Measurements from ENCODE around the gene RGS6.

The RGS6 gene

DNA sequence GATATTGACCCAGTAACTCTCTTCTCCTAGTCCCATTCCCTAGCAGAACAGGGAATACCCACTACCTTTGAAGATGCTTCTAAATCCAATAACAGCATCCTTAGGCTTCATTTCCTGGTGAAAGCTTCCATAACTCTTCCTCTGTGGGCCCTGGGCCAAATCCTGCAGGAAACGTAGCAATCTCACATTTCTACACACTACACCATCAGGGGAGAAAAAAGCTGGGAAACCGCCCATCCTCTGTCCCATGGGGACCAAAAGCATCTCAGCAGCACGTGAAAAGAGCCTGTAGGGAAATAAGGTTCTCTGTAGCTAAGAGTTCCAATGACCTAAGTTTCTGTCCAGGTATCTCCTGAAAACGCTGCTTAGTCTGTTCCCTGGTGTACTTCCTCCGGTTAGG is 621.4 kb downstream of the RGS6 start:
- TF ChIP-seq Cebpa-rat (IDR thresholded peaks at IDR 0.05): no peak
- H3K9me3 ChIP-seq: no peaks in the 10 kb centered on the region
- no peaks in the 10 kb centered on the region for H4K20me1 ChIP-seq
- H3K4me1 ChIP-seq: peaks cover 16% of the 10 kb centered on the region
- H3K27ac ChIP-seq: no peak overlapping the region
- H3K9ac ChIP-seq: no peak overlapping the region
- H3K4me2 ChIP-seq: peak overlapping the region; percentile 19; the same call in 1 of the 2 replicates
- H3K4me3 ChIP-seq: no peak overlapping the region
- no peaks in the 10 kb centered on the region for H3K36me3 ChIP-seq
- no peaks in the 10 kb centered on the region for H3K27me3 ChIP-seq

DNA sequence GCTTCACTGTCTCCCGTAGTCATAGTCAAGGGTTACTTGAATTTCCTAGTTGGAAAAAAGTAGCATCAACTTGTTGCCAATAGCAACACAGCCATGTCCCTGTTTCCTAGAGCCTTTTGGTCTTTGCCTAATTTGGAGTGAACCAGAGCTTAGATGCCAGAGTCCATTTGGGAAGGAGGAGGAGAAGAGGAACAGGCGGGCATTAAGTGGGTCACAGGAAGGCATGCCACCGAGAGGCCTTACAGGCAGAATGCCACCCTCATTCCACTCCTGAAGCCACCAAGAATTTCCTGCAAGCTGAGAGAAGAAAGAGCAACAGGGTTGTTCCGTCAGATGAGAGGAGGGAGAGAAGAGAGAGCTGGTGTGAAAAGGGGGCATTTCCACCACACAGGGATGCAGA is 622.2 kb downstream of the RGS6 start:
- TF ChIP-seq Cebpa-rat (IDR thresholded peaks at IDR 0.05): no peak
- no peak overlapping the region for H3K4me3 ChIP-seq

DNA sequence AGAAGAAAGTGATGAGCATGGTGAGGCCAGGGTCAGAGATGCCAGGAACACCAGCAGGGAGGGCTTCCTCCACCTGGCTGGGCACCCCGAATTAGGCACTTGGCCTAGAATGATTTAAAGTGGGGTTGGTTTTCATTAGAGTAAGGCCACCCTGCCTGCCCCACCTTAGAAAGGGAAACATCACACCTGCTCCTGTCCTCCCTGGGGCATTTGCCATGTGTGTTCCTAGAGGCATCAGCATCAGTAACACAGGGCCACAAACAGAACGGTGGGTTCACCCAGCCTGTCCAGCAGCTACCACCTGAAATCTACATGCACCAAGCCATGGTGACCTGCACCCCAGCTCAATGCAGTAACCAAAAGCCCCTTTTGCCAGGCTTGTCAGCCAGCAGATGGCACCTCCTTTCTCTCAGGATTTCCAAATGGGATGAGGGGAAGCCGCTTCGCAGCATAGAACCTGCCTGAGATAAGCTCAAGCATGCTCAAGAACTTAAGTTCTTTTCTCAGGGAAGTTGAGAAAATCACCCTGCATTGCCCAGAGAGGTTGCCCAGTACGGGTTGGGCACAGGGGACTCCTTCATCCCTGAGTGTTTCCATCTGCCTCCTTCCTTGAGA is 622.9 kb downstream of the RGS6 start:
- no peaks in the 10 kb centered on the region for H3K36me3 ChIP-seq
- H3K4me3 ChIP-seq: no peak overlapping the region
- no peak for TF ChIP-seq Cebpa-rat (IDR thresholded peaks at IDR 0.05)
- H3K27me3 ChIP-seq: no peaks in the 10 kb centered on the region
- H3K27ac ChIP-seq: no peak overlapping the region
- no peaks in the 10 kb centered on the region for H4K20me1 ChIP-seq
- no peak overlapping the region for H3K9ac ChIP-seq
- peaks cover 12% of the 10 kb centered on the region for H3K4me1 ChIP-seq
- no peaks in the 10 kb centered on the region for H3K9me3 ChIP-seq
- H3K4me2 ChIP-seq: no peak overlapping the region

More for the DNA sequence above, 622.2 kb downstream of the RGS6 start:
- H3K9me3 ChIP-seq: no peaks in the 10 kb centered on the region
- H3K27ac ChIP-seq: no peak overlapping the region
- H3K36me3 ChIP-seq: no peaks in the 10 kb centered on the region
- H4K20me1 ChIP-seq: no peaks in the 10 kb centered on the region
- no peak overlapping the region for H3K9ac ChIP-seq
- H3K4me2 ChIP-seq: no peak overlapping the region
- peaks cover 16% of the 10 kb centered on the region for H3K4me1 ChIP-seq
- no peaks in the 10 kb centered on the region for H3K27me3 ChIP-seq

DNA sequence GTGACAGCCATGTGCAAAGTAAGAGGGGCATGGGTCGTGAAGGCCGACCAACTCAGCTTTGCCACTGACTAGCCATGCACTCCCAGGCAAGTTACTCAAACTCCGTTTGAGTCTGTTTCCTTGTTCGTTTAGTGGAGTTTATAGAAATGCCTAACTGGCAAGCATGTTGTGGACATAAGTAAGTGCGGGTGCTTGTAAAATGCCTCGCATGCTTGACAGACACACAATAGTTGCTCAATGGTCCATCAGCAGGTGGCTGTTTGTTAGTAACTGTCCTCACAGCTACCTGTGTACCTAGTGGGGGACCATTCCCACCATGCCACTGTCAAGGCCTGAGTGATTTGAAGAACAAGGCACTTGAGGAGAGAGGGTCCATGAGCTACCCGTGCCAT is 623.4 kb downstream of the RGS6 start:
- Histone ChIP-seq H4K20me1 (no peaks in the 10 kb centered on the region), H3K27me3 (no peaks in the 10 kb centered on the region), H3K9ac (no peak overlapping the region), H3K27ac (no peak overlapping the region), H3K9me3 (no peaks in the 10 kb centered on the region), H3K4me3 (no peak overlapping the region), H3K36me3 (no peaks in the 10 kb centered on the region), H3K4me1 (peaks cover 12% of the 10 kb centered on the region), H3K4me2 (no peak overlapping the region)
- no peak for TF ChIP-seq Cebpa-rat (IDR thresholded peaks at IDR 0.05)

DNA sequence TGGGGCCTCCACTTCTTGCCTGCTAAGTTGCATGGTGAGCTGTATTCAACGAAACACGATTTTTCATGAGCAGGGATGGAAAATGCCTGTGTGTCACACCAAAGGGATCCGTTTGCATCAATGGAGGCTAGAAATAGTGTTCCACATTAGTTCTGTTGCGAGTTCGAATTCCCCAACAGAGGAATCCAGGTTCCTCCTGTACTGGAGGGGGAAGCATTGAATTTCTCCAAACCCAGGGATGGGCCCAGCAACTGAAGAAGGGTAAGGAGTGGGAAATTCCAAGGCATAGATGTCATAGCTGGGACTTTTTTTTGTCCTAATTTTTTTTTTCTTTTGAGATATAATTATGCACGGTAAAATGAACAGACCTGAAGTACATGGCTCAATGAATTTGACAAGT is 625.4 kb downstream of the RGS6 start:
- Histone ChIP-seq H3K9ac (no peak overlapping the region), H3K4me1 (peaks cover 12% of the 10 kb centered on the region), H3K27ac (no peak overlapping the region), H3K27me3 (no peaks in the 10 kb centered on the region), H3K4me2 (no peak overlapping the region), H3K4me3 (no peak overlapping the region), H4K20me1 (no peaks in the 10 kb centered on the region), H3K9me3 (no peaks in the 10 kb centered on the region), H3K36me3 (no peaks in the 10 kb centered on the region)
- TF ChIP-seq Cebpa-rat (IDR thresholded peaks at IDR 0.05): no peak

DNA sequence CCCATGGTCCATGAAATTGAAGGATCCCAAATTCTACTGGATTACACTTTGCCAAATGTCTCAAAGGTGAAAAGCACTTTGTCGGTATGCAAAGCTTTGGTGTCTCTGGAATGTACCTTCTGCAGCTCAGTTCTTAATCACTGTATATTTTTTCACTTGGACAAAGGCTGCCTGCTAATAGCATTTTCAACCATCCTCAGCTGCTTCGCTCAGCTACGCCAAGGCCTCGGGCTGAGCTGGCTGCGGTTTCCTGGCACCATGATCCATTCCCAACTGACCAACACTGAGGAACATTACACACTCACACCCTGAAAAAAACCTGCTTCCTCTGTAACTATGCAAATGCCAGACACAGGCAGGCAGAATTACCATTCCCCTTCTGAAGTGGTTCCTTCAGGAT is 626.5 kb downstream of the RGS6 start:
- Histone ChIP-seq H3K4me2 (peak overlapping the region; percentile 45), H3K9me3 (no peaks in the 10 kb centered on the region), H4K20me1 (no peaks in the 10 kb centered on the region), H3K27me3 (no peaks in the 10 kb centered on the region), H3K36me3 (no peaks in the 10 kb centered on the region), H3K27ac (no peak overlapping the region), H3K4me3 (no peak overlapping the region), H3K9ac (no peak overlapping the region), H3K4me1 (peaks cover 13% of the 10 kb centered on the region)
- TF ChIP-seq Cebpa-rat (IDR thresholded peaks at IDR 0.05): no peak

DNA sequence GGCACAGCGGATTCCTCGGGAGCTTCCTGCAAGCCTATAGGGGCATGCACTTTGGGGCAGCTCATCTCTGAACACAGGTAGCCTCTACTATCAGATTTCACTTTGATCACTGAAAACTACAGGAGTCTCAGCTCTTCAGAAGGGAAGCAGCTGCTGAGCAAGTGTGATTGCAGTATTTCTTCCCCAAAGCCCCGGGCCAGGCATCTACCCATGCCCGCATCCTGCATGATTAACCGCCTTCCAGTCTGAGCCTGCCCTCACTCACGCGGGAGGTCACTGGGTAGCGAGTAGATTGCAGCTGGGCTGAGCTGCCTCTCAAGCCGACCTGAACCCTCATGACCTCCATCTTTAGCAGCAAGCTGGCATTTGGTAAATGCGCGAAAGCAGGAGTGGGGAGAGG is 627.0 kb downstream of the RGS6 start:
- peaks cover 17% of the 10 kb centered on the region for H3K4me1 ChIP-seq
- H4K20me1 ChIP-seq: no peaks in the 10 kb centered on the region
- H3K9ac ChIP-seq: no peak overlapping the region
- H3K27me3 ChIP-seq: no peaks in the 10 kb centered on the region
- no peak overlapping the region for H3K4me3 ChIP-seq
- no peak overlapping the region for H3K27ac ChIP-seq
- H3K4me2 ChIP-seq: peak overlapping the region; percentile 45
- H3K36me3 ChIP-seq: no peaks in the 10 kb centered on the region
- TF ChIP-seq Cebpa-rat (IDR thresholded peaks at IDR 0.05): no peak
- H3K9me3 ChIP-seq: no peaks in the 10 kb centered on the region

DNA sequence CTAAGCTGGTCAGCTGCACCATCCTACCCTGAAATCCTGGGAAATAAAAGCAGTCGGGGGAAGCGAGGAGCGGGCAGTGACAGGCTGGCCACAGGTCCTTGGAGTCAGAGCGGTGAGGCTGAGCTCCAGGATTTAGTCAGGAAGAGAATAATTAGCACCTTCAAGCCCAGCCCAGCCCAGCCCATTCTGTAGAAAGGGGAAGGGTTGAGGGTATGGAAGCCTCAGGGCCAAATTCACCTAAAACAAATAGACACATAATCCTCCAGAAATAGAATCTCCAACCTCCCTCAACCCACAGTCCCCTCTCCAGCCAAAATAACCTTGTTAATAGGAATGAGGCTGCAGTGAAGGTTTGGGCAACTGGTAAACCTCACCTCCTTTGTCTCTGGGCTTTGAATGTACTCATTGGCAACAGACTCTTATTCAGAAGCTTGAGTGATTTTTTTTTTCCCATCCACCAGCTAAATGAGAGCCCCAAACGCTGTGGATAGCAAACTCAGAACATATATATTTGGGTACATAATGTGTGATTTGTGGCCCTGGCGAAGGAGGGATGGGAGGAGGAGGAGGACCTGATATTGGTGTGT is 627.5 kb downstream of the RGS6 start:
- Histone ChIP-seq H3K27ac (no peak overlapping the region), H3K4me2 (peak overlapping the region; percentile 45), H3K36me3 (no peaks in the 10 kb centered on the region), H3K9me3 (no peaks in the 10 kb centered on the region), H3K4me1 (peaks cover 17% of the 10 kb centered on the region), H3K4me3 (no peak overlapping the region), H3K9ac (no peak overlapping the region), H4K20me1 (no peaks in the 10 kb centered on the region), H3K27me3 (no peaks in the 10 kb centered on the region)
- TF ChIP-seq Cebpa-rat (IDR thresholded peaks at IDR 0.05): no peak

DNA sequence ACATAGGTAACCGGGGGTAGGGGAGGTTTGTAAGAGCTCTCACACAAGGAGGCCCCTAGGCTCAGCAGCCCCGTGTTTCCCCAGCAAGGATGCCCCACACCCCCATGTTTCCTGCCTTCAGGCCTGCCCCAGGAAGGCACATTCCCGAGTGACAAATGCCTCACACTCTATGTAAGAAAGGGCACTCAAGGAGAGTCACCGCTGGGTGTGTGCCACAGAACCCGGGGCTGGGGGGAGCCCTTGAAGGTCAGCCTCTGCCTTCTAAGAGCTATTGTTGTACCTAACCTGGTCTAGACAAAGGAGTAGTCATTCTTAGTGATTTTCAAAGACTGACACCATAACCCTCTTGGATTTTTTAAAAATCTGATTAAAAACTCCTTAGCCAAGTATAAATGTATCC is 628.1 kb downstream of the RGS6 start:
- no peaks in the 10 kb centered on the region for H3K36me3 ChIP-seq
- no peaks in the 10 kb centered on the region for H4K20me1 ChIP-seq
- no peaks in the 10 kb centered on the region for H3K9me3 ChIP-seq
- H3K27me3 ChIP-seq: no peaks in the 10 kb centered on the region
- H3K4me1 ChIP-seq: peaks cover 17% of the 10 kb centered on the region
- no peak overlapping the region for H3K9ac ChIP-seq
- no peak overlapping the region for H3K27ac ChIP-seq
- no peak overlapping the region for H3K4me2 ChIP-seq
- no peak overlapping the region for H3K4me3 ChIP-seq
- no peak for TF ChIP-seq Cebpa-rat (IDR thresholded peaks at IDR 0.05)

DNA sequence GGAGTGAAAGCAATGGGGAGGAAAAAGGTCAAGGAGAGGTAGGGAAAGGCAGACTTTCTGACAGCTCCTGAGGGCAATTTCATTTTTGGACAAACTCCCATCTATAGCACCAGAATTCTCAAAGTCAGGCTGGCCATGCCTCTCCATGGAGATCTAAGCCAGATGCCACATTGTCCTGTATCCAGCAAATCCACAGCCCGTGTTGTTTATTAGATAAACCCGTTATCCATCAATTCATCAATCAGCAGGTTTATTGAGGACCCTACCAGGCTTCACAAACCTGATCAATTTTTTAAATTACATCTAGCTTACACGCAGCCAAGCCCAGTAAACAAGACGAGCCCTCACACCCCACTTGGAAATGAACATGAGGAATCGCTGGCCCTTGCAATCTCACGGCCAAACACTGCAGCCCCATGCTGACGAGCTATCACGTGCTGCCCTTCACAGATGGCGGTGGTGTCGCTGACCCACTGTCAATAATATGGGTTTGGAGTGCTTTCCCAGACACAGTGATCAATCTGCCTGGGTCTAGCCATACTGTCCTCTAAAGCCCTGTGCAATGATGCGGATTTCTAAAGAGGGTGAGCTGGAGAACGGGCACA is 628.8 kb downstream of the RGS6 start:
- H3K4me1 ChIP-seq: peaks cover 17% of the 10 kb centered on the region
- no peaks in the 10 kb centered on the region for H4K20me1 ChIP-seq
- H3K4me2 ChIP-seq: no peak overlapping the region
- H3K4me3 ChIP-seq: no peak overlapping the region
- no peaks in the 10 kb centered on the region for H3K36me3 ChIP-seq
- H3K27ac ChIP-seq: no peak overlapping the region
- H3K27me3 ChIP-seq: no peaks in the 10 kb centered on the region
- no peaks in the 10 kb centered on the region for H3K9me3 ChIP-seq
- TF ChIP-seq Cebpa-rat (IDR thresholded peaks at IDR 0.05): no peak
- H3K9ac ChIP-seq: no peak overlapping the region
